GM21717 (cell line): ENCODE data around the gene CALB2.
"Not testable (repeated sequence)": the region's sequence is repeated elsewhere in the genome, so short reads cannot be mapped to it uniquely, and the experiment has no call there.

Experiments used
- ATAC-seq: cut with Tn5 transposase; IDR thresholded peaks from one replicate; pipeline ENCODE4 v1.9.1; 2021; ENCODE audit warnings: mild to moderate bottlenecking, moderate library complexity; ENCODE audit not compliant: unreplicated experiment

The CALB2 gene

DNA sequence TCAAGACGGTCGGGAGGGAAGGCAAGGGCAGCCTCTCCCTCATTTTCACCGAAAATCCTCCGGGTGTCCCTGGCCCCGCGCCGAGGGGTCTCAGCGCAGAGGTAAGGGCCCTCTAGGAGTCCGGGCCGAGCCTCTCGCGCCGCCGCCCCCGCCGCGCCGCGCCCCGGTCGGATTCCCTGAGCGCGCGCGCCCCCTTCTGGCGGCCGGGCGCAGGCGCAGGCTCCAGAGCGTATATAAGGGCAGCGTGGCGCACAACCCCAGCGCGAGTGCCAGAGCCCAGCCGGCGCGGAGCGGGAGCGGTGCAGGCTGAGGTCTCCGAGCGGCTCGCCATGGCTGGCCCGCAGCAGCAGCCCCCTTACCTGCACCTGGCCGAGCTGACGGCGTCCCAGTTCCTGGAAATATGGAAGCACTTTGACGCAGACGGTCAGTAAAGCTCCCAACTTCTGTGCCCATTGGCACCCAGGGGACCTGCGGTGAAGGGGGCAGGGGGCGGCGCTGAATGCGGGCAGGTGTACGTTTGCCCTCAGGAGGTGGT is at the start of gene CALB2:
Gene CALB2 (plus strand): TSS at position 260 of the 535 bp plus-strand sequence. CDS start 70 bp downstream, at position 330.
- peak; percentile 87 for ATAC-seq

GRCh38 chr16:71311553-71312158 is 46.9 kb upstream of the CALB2 start:
- ATAC-seq: no peak

GRCh38 chr16:71313591-71313990 is 44.9 kb upstream of the CALB2 start:
- ATAC-seq: not testable (repeated sequence)

DNA sequence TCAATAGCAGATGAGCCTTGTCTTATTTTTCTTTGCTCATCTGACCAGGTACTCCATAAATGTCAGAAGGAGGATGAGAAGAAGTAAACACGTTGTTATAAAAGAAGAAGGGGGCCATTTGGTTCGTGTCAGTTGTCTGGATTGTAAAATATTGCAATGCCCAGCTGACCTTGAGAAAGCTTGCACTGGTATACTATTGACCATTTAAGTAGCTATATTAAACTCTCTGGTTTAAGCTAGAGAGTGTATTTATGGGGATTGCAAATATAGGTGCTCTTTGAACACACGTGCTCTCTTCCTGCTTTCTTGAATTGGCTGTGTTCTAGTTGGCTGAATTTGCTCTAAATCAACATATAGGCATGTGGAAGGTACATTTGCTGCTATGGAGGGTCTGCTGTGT is 43.3 kb upstream of the CALB2 start:
- no peak for ATAC-seq

DNA sequence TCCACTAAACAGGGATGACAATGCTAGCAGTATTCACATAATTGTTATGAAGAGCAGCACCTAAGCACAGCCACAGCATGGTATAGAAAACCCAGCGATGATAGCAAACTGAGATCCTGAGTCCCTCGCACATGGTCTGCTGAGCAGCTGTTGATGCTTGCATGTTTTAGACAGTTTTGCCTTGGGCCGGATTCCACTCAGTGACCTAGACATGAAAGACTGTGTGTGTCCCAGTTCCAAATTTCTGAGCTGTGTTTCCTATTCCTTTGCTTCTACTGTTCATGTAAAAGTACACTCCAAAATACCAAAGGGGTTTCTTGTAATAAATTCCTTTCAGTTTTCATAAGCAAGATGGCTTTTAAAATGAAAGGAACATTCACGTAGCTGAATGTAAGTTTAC is 38.5 kb upstream of the CALB2 start:
- ATAC-seq: no peak

GRCh38 chr16:71327720-71328119 is 30.8 kb upstream of the CALB2 start:
- no peak for ATAC-seq

- ATAC-seq: no peak
These were observed 30.4 kb upstream of the CALB2 start for GRCh38 chr16:71328151-71328550.

- ATAC-seq: no peak
These were observed 20.9 kb upstream of the CALB2 start for GRCh38 chr16:71337631-71338030.

- no peak for ATAC-seq
These were observed 20.3 kb upstream of the CALB2 start for GRCh38 chr16:71338193-71338592.

GRCh38 chr16:71338632-71339031 is 19.9 kb upstream of the CALB2 start:
- ATAC-seq: no peak

DNA sequence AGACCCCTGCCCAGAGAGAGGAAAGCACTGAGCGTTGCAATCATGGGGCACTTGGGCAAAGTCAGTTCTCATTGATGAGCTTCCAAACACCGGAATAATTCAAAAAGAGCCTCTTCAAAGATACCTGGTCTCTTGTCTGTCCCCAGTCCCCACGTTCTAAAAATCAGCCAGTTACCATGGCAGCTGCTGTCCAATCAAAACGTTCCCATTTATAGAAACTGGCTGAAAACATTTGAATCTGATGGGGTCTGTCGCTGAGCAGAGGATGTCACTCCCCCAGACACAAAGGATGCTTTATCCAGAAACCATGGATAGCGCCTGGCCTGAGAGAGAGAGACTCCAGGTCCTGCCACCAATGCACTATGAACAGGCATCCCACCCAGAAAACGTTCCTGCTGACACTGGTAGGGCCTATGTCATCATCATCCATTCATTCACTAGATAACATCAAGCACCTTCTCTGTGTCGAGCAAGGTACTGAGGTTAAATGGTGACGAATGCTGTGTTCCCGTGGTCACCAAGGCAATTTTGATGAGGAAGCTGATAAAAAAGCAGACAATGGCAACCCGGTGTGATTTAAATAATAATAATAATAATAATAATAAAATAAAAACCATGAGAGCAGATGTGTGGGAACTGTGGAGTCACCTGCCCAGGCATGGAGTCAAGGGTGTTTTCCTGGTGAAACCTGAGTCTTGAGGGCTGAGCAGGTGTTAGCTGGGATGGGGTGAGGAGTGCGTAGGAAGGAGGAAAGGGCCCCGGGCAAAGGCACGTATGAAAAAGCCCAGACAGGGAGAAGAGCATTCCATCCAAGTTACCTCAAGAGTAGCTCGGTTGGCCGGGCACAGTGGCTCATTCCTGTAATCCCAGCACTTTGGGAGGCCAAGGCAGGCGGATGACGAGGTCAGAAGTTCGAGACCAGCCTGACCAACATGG is 19.0 kb upstream of the CALB2 start:
- no peak for ATAC-seq

DNA sequence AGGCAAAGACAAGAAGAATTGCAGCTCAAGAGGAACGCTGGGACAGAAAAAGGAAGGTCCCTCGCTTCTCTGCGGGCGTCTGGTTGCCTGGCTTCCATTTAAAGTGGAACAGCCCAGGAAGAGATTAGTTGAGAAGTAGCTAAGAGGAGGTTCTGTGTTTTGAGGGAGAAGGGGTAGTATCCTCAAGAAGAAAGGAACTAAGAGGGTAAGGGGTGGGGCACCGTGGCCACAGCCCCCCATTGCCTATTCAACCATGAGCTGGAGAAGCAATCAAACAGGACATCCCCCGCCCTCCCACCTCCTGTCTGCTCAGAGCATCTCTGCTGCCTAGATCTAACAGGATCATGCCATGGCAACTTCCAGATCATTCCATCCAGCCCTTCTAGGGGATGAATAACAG is 18.1 kb upstream of the CALB2 start:
- no peak for ATAC-seq

DNA sequence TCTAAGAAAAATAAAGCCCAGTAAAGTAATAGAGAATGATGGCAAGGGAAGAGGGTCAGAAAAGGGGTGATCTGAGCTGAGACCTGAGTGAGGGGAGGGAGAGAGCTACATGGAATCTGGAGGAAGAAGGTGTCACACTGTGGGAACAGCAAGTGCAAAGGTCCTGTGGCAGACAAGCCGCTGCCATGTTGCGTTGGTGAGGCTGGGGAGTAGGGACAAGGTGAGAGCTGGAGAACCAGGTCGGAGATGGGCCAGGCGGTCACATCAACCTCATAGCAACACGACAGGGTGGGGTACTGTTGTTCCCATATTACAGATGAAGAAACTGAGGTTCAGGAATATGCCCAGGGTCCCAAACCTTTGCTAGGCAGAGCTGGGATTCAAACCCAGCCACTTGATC is 16.6 kb upstream of the CALB2 start:
- ATAC-seq: no peak

DNA sequence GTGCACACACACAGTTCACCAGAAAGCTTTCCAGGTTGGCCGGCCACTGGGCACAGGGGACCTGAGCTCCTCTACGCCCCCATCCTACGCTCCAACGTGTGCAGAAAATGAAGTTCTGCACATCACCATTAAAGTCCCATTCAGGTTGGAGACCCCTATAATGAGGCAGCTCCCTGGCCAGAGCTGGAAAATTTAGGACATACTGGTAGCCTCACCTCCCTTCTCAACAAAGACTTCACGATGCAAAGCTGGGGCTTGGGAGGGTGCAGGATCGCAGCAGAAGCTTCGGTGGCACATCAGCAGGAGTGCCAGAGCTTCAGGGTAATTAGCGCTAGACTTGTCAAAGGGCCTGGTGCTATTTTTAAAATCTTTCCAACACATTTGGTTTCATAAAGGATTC is 15.4 kb upstream of the CALB2 start:
- ATAC-seq: no peak

DNA sequence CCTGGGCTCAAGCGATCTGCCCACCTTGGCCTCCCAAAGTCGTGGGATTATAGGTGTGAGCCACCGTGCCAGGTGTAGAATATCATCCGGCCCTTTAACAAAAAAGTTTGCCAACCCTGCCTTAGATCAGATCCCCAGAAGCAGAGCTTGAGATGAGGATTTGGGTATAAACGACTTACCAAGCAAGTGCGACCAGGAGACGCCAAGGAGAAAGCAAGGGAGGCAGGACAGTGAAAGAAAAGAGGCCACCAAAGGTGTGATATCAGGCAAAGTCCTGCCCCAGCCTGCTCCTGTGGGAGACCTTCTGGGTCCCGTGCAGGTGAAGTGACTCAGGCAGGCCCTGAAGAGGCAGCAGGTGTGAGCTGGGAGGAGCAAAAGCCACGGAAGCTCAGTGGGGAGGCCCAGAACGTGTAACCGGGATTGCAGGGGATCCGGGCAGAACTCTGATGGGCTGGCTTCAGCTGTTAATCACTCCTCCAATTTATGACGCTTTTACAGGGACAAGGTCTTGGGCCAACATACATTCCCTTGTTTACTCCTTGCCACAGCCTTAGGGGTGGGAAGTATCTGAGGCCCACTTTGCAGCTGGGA is 14.1 kb upstream of the CALB2 start:
- ATAC-seq: no peak

GRCh38 chr16:71345031-71345430 is 13.5 kb upstream of the CALB2 start:
- ATAC-seq: no peak

GRCh38 chr16:71347146-71347545 is 11.4 kb upstream of the CALB2 start:
- ATAC-seq: no peak

GRCh38 chr16:71348262-71349085 is 10.0 kb upstream of the CALB2 start:
- ATAC-seq: no peak

GRCh38 chr16:71350821-71351557 is 7.5 kb upstream of the CALB2 start:
- ATAC-seq: no peak

DNA sequence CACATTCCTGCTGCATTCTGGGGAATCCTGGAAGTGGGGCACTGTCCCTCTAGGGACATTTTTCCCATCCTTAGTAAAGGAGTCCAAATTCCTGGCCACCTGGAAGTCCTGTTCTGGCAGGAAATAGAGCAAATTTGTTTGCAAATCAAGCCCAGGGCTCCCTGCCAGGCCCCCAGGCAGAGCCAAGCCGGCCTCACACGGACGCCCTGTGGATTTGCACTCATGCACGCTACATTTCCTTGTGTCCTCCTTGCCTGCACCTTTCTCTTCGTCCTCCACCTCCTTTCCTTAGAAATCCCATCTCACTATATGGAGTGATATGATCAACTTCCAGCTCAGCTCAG is 7.0 kb upstream of the CALB2 start:
- no peak for ATAC-seq
